Bronchial epithelial cell (primary cell): ENCODE results near the gene ALPL. TPM values are rescaled to one million over a fixed set of nuclear protein-coding genes. Genes with fewer than 3 reads are reported as not detected.
A peak's percentile ranks its signal among the peaks of the same experiment; 100 is the strongest.

Experiments used
- DNase-seq: peaks from one replicate; pipeline ENCODE4 v3.0.0-alpha.2; 2010; ENCODE audit warnings: low read depth
- FAIRE-seq: peaks from 2 replicates; lab custom pipeline; 2011; peaks lifted over from hg19 to GRCh38; lab: Jason Lieb, UNC
- H3K27me3 ChIP-seq: 2 replicates; pipeline ENCODE4 v1.5.1; 2011; ENCODE audit warnings: low read length; ENCODE audit not compliant: control insufficient read depth, insufficient read depth
- H3K36me3 ChIP-seq: 2 replicates; pipeline ENCODE4 v1.5.1; 2011; ENCODE audit warnings: low read length; ENCODE audit not compliant: control insufficient read depth, insufficient read depth
- H3K4me3 ChIP-seq: 2 replicates; pipeline ENCODE4 v1.5.1; 2011; ENCODE audit warnings: mild to moderate bottlenecking, low read depth, low read length, control low read depth
- CTCF ChIP-seq: IDR thresholded peaks from 2 replicates; pipeline ENCODE4 v1.5.1; 2011; ENCODE audit warnings: mild to moderate bottlenecking, moderate library complexity, low read length, control low read depth, inconsistent platforms; ENCODE audit not compliant: insufficient read depth, severe bottlenecking
- total RNA-seq: library from RNA; depleted of rRNA; stranded (reverse); fragments of >200 nt; gene quantifications from 2 replicates; pipeline ENCODE4 v1.2.1, GENCODE V29; 2014

The ALPL gene
- total RNA-seq, 1 donor from 2014 or later = not detected

DNA sequence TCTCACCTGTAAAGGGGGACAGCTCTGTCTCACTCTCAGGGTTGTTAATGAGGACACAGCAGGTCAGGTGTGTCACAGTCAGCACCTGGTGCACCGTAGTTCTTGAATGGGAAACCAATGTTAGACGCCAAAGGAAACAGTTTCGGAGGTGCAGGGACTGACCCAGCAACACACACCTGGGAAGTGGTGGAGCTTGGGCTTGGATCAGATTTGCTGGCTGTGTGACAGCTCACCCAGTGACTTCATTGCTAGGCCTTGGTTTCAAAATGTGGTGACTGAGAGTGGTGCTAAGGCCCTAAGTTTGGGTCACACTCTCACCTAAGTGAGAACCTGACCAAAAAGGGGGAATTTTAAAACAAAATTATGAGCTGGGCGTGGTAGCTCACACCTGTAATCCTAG lies 34.9 kb downstream of the ALPL start:
- no peak for DNase-seq
- Histone ChIP-seq H3K27me3 (peaks cover 7% of the 10 kb centered on the region), H3K4me3 (no peak overlapping the region), H3K36me3 (no peaks in the 10 kb centered on the region)
- peak; percentile 87 for FAIRE-seq
- TF ChIP-seq CTCF = no peak

DNA sequence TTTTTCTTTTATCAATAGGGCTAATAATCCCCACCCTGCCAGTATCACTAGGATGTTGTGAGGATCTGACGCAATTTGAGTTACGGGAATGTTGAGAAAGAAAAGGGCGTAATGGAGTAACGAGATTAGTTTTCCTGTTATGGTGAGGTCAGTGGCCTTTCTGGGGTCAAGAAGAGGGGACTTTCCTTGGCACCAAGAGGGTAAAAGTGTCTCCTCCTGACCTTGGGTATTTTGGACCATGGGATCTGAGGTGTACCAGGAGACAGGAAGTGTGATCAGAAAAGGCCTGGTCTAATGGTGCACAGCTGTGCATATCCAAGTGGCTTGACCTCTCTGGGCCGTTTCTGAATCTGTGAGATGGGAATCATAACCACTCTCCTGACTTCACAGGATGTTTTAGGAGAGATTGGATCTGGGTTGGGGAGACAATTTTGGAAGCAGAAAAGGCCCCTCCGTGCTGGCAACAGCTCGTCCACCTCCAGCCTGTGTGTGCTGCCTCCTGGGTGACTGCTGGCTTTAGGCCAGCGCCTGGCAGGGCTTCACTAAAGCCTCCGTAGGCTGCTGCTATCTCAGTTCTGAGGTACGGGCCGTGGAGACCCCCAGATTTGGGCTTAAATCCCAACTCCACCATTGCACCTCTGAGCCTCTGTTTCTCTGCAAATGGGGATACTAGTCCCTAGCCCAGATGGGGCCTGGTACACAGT lies 37.1 kb downstream of the ALPL start:
- Histone ChIP-seq H3K4me3 (no peak overlapping the region), H3K36me3 (no peaks in the 10 kb centered on the region), H3K27me3 (peaks cover 2% of the 10 kb centered on the region)
- FAIRE-seq (no peak), DNase-seq (no peak)
- no peak for TF ChIP-seq CTCF

GRCh38 chr1:21547876-21548275 lies 38.7 kb downstream of the ALPL start:
- DNase-seq (no peak), FAIRE-seq (no peak)
- Histone ChIP-seq H3K27me3 (peaks cover 2% of the 10 kb centered on the region), H3K4me3 (no peak overlapping the region), H3K36me3 (no peaks in the 10 kb centered on the region)
- TF ChIP-seq CTCF = no peak

DNA sequence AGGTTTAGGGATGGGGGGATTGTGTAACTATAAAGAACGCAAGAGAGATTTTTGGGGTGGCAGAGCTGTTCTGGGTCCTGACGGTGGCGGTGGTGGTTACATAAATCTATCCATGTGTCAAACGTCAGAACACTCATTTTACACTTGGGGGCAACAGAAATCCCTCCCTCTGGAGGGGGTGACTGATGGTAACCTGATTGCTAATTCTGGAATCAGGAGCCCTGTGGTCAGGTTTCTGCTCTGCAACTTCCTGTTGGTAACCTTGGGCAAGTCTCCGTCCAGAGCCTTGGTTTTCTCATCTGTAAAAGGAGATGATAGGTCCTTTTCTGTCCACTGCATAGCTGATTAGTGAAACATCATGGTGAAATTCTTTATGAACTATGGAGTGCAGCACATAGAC lies 40.9 kb downstream of the ALPL start:
- Histone ChIP-seq H3K4me3 (no peak overlapping the region), H3K36me3 (no peaks in the 10 kb centered on the region), H3K27me3 (peaks cover 4% of the 10 kb centered on the region)
- FAIRE-seq (no peak), DNase-seq (no peak)
- no peak for TF ChIP-seq CTCF

GRCh38 chr1:21550866-21551475 lies 41.7 kb downstream of the ALPL start:
- no peak for DNase-seq
- no peak for TF ChIP-seq CTCF
- FAIRE-seq = no peak
- no peaks in the 10 kb centered on the region for H3K36me3 ChIP-seq
- no peak overlapping the region for H3K4me3 ChIP-seq
- H3K27me3 ChIP-seq = peaks cover 4% of the 10 kb centered on the region
